Measurements from ENCODE around the gene CDK13.
"Not testable (repeated sequence)": the region's sequence is repeated elsewhere in the genome, so short reads cannot be mapped to it uniquely, and the experiment has no call there.

The CDK13 gene

GRCh38 chr7:40105879-40106473 lies 155.9 kb downstream of the CDK13 start:
- H3K4ac ChIP-seq (ENCODE audit: low read depth in 1 of 2, low read length in 2 of 2), result no peak overlapping the region
- no peak overlapping the region for H3K18ac ChIP-seq (ENCODE audit: low read depth in 1 of 2, low read length in 2 of 2)
- H4K8ac ChIP-seq (ENCODE audit: low read length), result no peak overlapping the region
- no peak overlapping the region for H3K27ac ChIP-seq (ENCODE audit: low read length, poor library complexity, severe bottlenecking)
- no peak overlapping the region for H3K23ac ChIP-seq (ENCODE audit: low read length in 2 of 2)
- no peaks in the 10 kb centered on the region for H3K4me1 ChIP-seq (ENCODE audit: control insufficient read depth, insufficient read depth, low read depth, low read length)
- H3K4me2 ChIP-seq (ENCODE audit: low read length, poor library complexity, severe bottlenecking), result no peak overlapping the region
- no peak overlapping the region for H2BK12ac ChIP-seq (ENCODE audit: low read length in 2 of 2)
- H2BK15ac ChIP-seq (ENCODE audit: low read depth, poor library complexity, severe bottlenecking), result no peak overlapping the region
- no peak overlapping the region for H3K9ac ChIP-seq (ENCODE audit: low read length)
- H3K27me3 ChIP-seq (ENCODE audit: control insufficient read depth in 1 of 2, insufficient read depth in 1 of 2, low read length in 2 of 2), result no peaks in the 10 kb centered on the region
- no peak overlapping the region for H3K14ac ChIP-seq (ENCODE audit: low read length in 2 of 2)
- H3K9me3 ChIP-seq (ENCODE audit: control insufficient read depth, low read length), result no peaks in the 10 kb centered on the region
- no peak overlapping the region for H2BK5ac ChIP-seq (ENCODE audit: low read depth, low read length, poor library complexity, severe bottlenecking)
- WGBS, result 90% methylated on average over 3 of the region's 4 CpGs
- H2BK120ac ChIP-seq (ENCODE audit: low read depth, low read length), result no peak overlapping the region
- H2AK5ac ChIP-seq (ENCODE audit: low read length, severe bottlenecking), result no peak overlapping the region
- no peak overlapping the region for H2AFZ ChIP-seq (ENCODE audit: low read depth, low read length)
- peaks cover 0 to 7% of the 10 kb centered on the region in 2 experiments for H3K36me3 ChIP-seq (ENCODE audit: control insufficient read depth in 1 of 2, insufficient read depth in 2 of 2, low read depth in 1 of 2, low read length in 2 of 2)
- H4K91ac ChIP-seq (ENCODE audit: low read length), result no peak overlapping the region
- no peak for DNase-seq
- H3K79me1 ChIP-seq (replicated peaks; ENCODE audit: low read length, poor library complexity, severe bottlenecking), result peaks cover 5% of the 10 kb centered on the region
- H3K4me3 ChIP-seq (ENCODE audit: insufficient read depth in 1 of 2, low read depth in 1 of 2, low read length in 2 of 2), result no peak overlapping the region

DNA sequence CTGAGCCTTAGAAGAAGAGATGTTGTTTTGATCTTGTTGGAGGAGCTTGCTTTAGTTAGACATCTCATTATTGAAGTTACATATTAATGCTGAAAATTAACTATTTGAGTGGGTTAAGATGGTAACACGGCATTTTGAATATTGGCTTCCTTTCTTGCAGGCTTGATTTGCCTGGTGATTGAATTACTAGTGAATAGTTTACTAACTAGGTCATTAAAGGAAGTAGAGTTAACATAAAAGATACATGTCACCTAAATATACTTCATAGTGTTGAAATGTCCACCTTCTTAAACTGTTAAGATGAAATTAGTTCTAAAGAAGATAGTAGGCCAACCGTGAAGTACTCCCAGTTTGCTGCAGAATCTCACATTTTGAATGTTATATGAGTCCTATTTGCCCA lies 165.9 kb downstream of the CDK13 start:
- Histone ChIP-seq H2BK120ac (ENCODE audit: low read depth, low read length) (no peak overlapping the region), H3K27me3 (ENCODE audit: control insufficient read depth in 1 of 2, insufficient read depth in 1 of 2, low read length in 2 of 2) (no peaks in the 10 kb centered on the region), H4K91ac (ENCODE audit: low read length) (no peak overlapping the region), H4K8ac (ENCODE audit: low read length) (no peak overlapping the region), H3K36me3 (ENCODE audit: control insufficient read depth in 1 of 2, insufficient read depth in 2 of 2, low read depth in 1 of 2, low read length in 2 of 2) (peaks cover 5 to 11% of the 10 kb centered on the region in 2 experiments), H3K4me1 (ENCODE audit: control insufficient read depth, insufficient read depth, low read depth, low read length) (peaks cover 5% of the 10 kb centered on the region), H3K4ac (ENCODE audit: low read depth in 1 of 2, low read length in 2 of 2) (no peak overlapping the region), H2AK5ac (ENCODE audit: low read length, severe bottlenecking) (no peak overlapping the region), H2BK5ac (ENCODE audit: low read depth, low read length, poor library complexity, severe bottlenecking) (no peak overlapping the region), H3K4me2 (ENCODE audit: low read length, poor library complexity, severe bottlenecking) (no peak overlapping the region), H3K4me3 (ENCODE audit: insufficient read depth in 1 of 2, low read depth in 1 of 2, low read length in 2 of 2) (no peak overlapping the region), H3K23ac (ENCODE audit: low read length in 2 of 2) (no peak overlapping the region), H2BK12ac (ENCODE audit: low read length in 2 of 2) (no peak overlapping the region), H3K27ac (ENCODE audit: low read length, poor library complexity, severe bottlenecking) (peak overlapping the region; percentile 29), H3K18ac (ENCODE audit: low read depth in 1 of 2, low read length in 2 of 2) (no peak overlapping the region), H3K14ac (ENCODE audit: low read length in 2 of 2) (no peak overlapping the region), H3K9me3 (ENCODE audit: control insufficient read depth, low read length) (no peaks in the 10 kb centered on the region), H2BK15ac (ENCODE audit: low read depth, poor library complexity, severe bottlenecking) (no peak overlapping the region), H3K79me1 (replicated peaks; ENCODE audit: low read length, poor library complexity, severe bottlenecking) (peaks cover 19% of the 10 kb centered on the region), H2AFZ (ENCODE audit: low read depth, low read length) (no peak overlapping the region), H3K9ac (ENCODE audit: low read length) (no peak overlapping the region)
- no peak for DNase-seq
- no CpG with 5 or more reads among the region's 2 CpGs for WGBS

DNA sequence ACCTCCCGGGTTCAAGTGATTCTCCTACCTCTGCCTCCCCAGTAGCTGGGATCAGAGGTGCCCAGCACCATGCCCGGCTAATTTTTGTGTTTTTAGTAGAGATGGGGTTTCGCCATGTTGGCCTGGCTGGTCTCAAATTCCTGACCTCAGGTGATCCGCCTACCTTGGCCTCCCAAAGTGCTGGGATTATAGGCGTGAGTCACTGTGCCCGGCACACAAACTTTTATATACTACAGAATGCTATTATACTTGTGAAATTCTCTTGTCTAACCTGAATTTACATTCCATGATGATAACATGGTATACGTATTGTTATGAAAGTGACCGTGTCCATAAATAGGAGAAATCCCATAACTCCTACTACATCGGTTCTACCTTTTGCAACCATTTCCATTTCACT lies 167.1 kb downstream of the CDK13 start:
- not testable (repeated sequence) for H2AK5ac ChIP-seq (ENCODE audit: low read length, severe bottlenecking); H4K91ac ChIP-seq (ENCODE audit: low read length); H4K8ac ChIP-seq (ENCODE audit: low read length); H3K27ac ChIP-seq (ENCODE audit: low read length, poor library complexity, severe bottlenecking); H3K9me3 ChIP-seq (ENCODE audit: control insufficient read depth, low read length); H3K4me2 ChIP-seq (ENCODE audit: low read length, poor library complexity, severe bottlenecking); H2BK120ac ChIP-seq (ENCODE audit: low read depth, low read length); H3K27me3 ChIP-seq (ENCODE audit: control insufficient read depth in 1 of 2, insufficient read depth in 1 of 2, low read length in 2 of 2); H3K4ac ChIP-seq (ENCODE audit: low read depth in 1 of 2, low read length in 2 of 2); H3K9ac ChIP-seq (ENCODE audit: low read length); H3K23ac ChIP-seq (ENCODE audit: low read length in 2 of 2); H3K4me1 ChIP-seq (ENCODE audit: control insufficient read depth, insufficient read depth, low read depth, low read length); H2BK12ac ChIP-seq (ENCODE audit: low read length in 2 of 2); H3K36me3 ChIP-seq (ENCODE audit: control insufficient read depth in 1 of 2, insufficient read depth in 2 of 2, low read depth in 1 of 2, low read length in 2 of 2); H3K4me3 ChIP-seq (ENCODE audit: insufficient read depth in 1 of 2, low read depth in 1 of 2, low read length in 2 of 2); H2BK15ac ChIP-seq (ENCODE audit: low read depth, poor library complexity, severe bottlenecking); H2BK5ac ChIP-seq (ENCODE audit: low read depth, low read length, poor library complexity, severe bottlenecking); H3K18ac ChIP-seq (ENCODE audit: low read depth in 1 of 2, low read length in 2 of 2); H3K14ac ChIP-seq (ENCODE audit: low read length in 2 of 2); DNase-seq; H2AFZ ChIP-seq (ENCODE audit: low read depth, low read length)
- WGBS, result over 99% methylated on average over 7 of the region's 9 CpGs
- H3K79me1 ChIP-seq (replicated peaks; ENCODE audit: low read length, poor library complexity, severe bottlenecking), result peaks cover 17% of the 10 kb centered on the region

GRCh38 chr7:40118201-40118600 lies 168.1 kb downstream of the CDK13 start:
- H3K27ac ChIP-seq (ENCODE audit: low read length, poor library complexity, severe bottlenecking); H3K4me3 ChIP-seq (ENCODE audit: insufficient read depth in 1 of 2, low read depth in 1 of 2, low read length in 2 of 2); H3K9me3 ChIP-seq (ENCODE audit: control insufficient read depth, low read length); H2BK12ac ChIP-seq (ENCODE audit: low read length in 2 of 2); H3K36me3 ChIP-seq (ENCODE audit: control insufficient read depth in 1 of 2, insufficient read depth in 2 of 2, low read depth in 1 of 2, low read length in 2 of 2); H3K18ac ChIP-seq (ENCODE audit: low read depth in 1 of 2, low read length in 2 of 2); H3K23ac ChIP-seq (ENCODE audit: low read length in 2 of 2); H2AK5ac ChIP-seq (ENCODE audit: low read length, severe bottlenecking); H3K4ac ChIP-seq (ENCODE audit: low read depth in 1 of 2, low read length in 2 of 2); H2BK120ac ChIP-seq (ENCODE audit: low read depth, low read length); DNase-seq; H4K91ac ChIP-seq (ENCODE audit: low read length); H3K27me3 ChIP-seq (ENCODE audit: control insufficient read depth in 1 of 2, insufficient read depth in 1 of 2, low read length in 2 of 2); H3K14ac ChIP-seq (ENCODE audit: low read length in 2 of 2); H2BK5ac ChIP-seq (ENCODE audit: low read depth, low read length, poor library complexity, severe bottlenecking); H3K9ac ChIP-seq (ENCODE audit: low read length); H3K4me2 ChIP-seq (ENCODE audit: low read length, poor library complexity, severe bottlenecking); H3K4me1 ChIP-seq (ENCODE audit: control insufficient read depth, insufficient read depth, low read depth, low read length); H4K8ac ChIP-seq (ENCODE audit: low read length); H2AFZ ChIP-seq (ENCODE audit: low read depth, low read length); H2BK15ac ChIP-seq (ENCODE audit: low read depth, poor library complexity, severe bottlenecking): not testable (repeated sequence)
- 85% methylated on average over 7 of the region's 7 CpGs for WGBS
- H3K79me1 ChIP-seq (replicated peaks; ENCODE audit: low read length, poor library complexity, severe bottlenecking), result peaks cover 19% of the 10 kb centered on the region

All from mesenchymal stem cell (in vitro differentiated cells and primary cell).